GM19438 (cell line): Measurements from ENCODE around the gene SOX10.

Source experiments
- ATAC-seq: cut with Tn5 transposase; IDR thresholded peaks from one replicate; pipeline ENCODE4 v1.9.1; 2021; ENCODE audit warnings: low read depth; ENCODE audit not compliant: unreplicated experiment

SOX10 gene

GRCh38 chr22:37933711-37934376, 50.5 kb downstream of the SOX10 start:
- peak; percentile 73 for ATAC-seq

DNA sequence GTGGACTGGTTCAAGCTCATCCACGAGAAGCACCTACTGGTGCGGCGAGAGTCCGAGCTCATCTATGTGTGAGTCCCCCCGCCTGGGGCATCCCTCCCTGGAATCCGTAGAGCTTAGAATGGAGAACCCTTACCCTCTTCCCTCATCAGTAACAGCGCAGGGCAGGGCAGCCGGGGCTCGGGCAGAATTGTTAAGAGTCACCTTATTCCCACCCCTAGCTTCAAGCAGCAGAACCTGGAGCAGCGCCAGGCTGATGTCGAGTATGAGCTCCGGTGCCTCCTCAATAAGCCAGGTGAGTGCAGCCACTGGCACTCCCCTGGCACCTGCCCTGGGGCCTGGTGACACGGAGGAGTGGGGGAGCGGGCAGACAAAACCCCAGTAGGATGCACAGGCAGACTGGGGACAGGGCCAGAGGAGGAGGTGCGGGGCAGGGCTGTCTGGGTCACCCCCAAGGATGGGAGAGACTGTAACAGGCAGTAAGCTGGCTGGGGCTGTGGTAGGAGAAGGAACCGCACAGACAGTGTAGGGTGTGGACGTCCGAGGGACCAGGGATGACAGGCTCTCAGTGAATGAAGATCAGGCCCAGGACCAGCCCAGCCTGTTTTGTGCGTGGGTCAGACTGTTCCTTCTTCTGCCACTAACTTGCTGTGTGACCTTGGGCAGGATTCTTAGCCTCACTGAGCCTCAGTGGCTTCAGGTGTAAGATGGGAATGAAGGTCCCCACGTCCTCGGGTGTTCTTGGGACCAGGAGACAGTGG, 51.4 kb downstream of the SOX10 start:
- ATAC-seq, result no peak

GRCh38 chr22:37932401-37932800, 52.0 kb downstream of the SOX10 start:
- ATAC-seq, result no peak

DNA sequence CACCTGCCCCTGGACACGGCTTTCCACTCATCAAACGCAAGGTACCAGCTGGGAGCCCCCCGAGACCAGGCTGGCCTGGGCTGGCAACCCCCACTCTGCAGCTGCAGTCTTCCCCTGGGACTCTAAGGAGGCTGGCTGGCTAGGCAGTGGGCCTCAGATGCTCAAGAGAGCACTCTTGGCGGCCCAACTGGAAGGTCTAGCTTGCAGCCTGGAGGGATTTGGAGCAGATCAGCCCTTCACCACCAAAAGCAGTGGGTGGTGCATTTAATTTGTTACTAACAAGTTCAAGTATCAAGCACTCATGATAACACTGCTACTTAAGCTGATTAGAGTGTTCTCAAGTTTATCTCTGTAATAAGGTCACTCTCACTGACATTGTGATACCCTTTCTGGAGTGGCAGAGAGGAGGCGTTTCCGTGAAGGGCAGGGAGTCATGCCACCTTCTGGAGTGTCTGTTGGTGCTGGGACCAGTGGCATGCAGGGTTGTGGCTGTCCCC, 52.4 kb downstream of the SOX10 start:
- no peak for ATAC-seq

DNA sequence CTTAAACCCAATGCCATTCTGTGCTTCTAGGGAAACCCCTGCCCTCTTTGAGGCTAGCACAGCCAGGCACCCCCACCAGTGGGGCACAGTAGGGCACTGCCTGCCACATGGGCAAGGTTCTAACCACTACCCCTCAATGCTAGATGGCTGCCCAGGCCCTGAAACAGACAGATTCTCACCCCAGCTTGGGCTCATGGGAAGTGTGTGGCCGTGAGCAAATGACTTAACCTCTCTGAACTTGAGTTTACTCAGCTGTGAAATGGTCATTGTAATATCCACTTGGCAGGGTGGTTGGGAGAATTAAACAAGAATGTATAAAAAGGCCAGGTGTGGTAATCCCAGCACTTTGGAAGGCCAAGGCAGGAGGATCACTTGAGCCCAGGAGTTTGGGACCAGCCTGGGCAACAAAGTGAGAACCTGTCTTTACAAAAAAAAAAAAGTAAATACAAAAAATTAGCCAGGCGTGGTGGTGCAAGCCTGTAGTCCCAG, 53.4 kb downstream of the SOX10 start:
- ATAC-seq, result no peak

DNA sequence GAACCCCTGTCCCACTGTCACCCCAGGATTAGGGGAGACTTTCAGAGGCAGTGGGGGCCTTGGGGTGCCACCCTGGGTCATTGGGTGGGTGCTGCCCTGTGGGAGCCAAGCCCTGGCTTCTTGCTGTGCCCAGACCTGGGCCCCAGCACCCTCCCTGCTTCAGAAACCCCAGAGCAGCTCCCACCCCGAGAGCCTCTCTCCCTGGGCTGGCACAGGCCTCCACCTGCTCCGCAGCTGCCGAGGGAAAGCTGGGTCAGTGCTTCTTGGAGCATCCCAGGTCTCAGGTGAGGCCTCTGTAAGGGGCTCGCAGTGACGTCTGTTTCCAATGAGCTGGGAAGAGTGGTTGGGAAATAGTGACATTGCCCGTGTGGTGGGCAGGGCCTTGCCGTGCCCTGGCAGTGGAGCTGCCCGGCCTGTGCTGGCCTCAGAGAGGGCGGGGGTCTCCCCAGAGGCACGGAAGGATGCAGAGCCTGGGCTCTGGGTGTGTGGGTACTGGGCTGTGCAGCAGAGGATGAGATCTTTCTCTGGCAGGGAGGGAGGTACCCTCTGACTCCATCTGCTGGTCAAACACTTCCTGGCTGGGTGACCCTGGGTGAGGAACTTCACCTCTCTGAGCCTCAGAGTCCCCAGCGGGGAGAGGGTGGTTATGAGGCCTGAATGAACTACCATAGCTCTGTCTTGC, 53.9 kb downstream of the SOX10 start:
- ATAC-seq, result no peak

DNA sequence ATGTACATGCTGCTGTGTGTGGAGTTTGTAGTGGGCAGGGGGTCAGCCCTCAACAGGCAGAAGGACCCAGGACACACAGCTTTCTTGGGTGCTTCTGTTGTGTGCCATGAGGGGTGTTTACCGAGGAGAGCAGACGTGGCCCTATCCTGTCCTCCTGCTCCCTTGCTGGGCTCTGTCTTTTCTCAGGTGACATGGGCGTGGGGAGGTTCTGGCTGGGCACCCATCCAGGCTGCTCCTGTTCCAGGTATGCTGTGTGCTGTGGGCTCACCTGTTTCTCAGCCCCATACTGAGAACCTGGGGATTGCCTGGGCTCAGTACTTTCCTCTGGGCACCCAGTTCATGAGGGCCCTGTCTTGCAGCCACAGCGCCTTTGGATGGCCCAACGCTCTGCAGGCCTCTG, 55.0 kb downstream of the SOX10 start:
- no peak for ATAC-seq

DNA sequence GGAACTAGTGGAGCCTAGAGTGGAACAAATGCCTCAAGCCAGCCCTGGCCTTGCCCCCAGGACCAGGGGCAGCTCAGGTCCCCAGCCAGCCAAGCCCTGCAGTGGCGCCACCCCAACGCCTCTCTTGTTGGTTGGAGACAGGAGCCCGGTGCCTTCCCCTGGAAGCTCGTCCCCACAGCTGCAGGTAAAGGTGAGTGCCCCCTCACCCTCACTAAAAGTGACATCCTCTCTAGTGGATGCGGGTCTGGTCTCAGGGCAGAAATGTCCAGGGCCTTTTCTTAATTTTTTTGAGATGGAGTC, 56.8 kb downstream of the SOX10 start:
- no peak for ATAC-seq

GRCh38 chr22:37926771-37927636, 57.4 kb downstream of the SOX10 start:
- no peak for ATAC-seq

DNA sequence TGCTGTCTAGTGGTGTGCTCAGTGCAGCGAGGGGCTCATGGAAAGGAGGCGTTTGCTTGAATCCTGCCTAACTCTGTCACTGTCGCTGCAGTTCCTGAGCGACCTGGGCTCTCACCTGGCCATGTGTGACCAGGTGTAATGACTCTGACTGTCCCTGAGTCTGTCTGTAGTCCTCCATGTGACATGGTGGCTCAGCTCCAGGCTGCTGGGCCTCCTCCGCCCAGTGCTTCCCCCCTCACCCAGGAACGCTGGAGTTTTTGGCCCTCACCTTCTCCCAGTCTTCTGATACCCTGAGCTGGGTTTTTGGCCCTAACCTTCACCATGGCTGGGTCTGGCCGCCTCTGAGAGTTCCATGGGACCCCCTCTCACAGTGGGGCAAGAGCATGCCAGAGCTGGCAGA, 58.0 kb downstream of the SOX10 start:
- ATAC-seq, result no peak

DNA sequence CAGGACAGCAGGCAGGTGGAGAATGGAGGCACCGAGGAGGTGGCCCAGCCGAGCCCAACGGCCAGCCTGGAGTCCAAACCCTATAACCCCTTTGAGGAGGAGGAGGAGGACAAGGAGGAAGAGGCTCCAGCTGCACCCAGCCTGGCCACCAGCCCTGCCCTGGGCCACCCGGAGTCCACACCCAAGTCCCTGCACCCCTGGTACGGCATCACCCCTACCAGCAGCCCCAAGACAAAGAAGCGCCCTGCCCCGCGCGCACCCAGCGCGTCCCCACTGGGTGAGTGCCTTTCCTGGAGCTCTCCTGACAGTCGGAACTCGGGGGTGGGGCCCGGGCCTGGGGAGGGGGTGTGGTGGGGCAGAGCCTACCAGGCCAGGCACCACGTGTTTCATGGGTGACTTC, 58.6 kb downstream of the SOX10 start:
- ATAC-seq, result no peak

DNA sequence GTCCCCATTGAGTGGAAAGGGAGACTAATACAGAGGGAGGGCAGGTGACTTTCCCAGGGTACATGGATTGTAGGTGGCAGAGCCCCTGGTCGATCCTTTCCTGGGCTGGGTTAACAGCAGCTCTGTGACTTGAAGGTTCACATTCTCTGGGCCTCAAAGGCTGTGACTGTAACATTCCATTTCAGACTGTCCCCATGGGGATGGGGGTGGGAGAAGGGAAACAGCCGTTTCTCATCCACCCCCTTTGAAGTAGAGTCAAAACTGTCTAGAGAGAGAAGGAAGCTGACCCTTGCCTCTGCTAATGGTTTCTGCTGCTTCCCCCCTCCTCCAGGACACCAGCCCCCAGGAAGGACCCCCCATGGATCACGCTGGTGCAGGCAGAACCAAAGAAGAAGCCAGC, 59.0 kb downstream of the SOX10 start:
- no peak for ATAC-seq

DNA sequence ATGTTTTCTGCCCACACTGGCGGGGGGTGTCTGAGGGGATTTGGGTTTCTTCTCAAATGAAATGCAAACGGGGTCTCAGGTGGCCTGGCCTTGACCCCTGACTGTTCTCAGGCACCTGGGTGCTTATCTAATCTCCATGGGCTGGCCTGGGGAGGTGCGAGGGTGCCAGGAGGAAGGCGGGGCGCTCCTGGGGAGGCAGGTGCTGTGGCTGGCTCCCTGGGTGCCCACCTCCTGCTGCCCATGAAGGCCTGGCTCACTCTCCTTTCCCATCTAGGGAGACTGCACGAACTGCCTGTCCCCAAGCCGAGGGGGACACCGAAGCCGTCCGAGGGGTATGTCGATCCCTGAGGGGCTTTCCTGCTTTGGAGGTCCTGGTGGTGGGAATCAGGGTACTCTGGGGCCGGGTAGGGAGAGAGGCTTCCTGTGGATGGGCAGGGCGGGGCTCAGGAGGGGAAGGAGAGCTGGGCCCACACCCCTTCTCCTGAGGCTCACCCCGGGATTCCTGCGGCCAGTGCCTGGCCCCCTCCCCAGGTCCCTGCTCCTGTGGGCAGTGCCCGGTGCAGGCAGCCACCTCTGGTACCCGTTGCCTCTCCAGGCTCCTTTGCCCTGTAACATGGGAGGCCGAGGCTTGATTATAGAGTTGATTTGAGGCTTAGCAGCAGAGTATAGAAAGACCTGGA, 59.8 kb downstream of the SOX10 start:
- no peak for ATAC-seq

DNA sequence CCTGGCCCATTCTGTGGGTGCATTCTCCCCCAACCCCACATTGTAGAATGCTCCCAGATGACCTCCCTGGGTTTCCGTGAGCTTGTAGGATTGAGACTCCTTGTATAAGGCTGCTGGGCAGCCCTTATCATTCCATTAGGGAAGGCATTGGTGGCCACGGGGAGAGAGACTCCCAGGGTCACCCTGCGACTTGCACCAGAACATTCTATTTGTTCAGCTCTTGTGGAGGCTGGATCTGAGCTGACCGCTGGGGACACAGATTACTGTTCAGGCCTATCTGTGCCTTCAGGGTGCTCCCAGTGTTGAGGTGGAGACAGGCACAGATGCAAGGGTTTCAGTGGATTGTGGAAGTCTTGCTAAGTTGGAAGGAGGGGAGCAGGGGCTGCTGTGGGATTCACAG, 60.4 kb downstream of the SOX10 start:
- no peak for ATAC-seq
